HG02610 (cell line): ENCODE measurements around the gene SUMO1.

Experiments used
- ATAC-seq: cut with Tn5 transposase; IDR thresholded peaks from one replicate; pipeline ENCODE4 v1.9.1; 2021; ENCODE audit warnings: mild to moderate bottlenecking, moderate library complexity; ENCODE audit not compliant: unreplicated experiment

Gene SUMO1

DNA sequence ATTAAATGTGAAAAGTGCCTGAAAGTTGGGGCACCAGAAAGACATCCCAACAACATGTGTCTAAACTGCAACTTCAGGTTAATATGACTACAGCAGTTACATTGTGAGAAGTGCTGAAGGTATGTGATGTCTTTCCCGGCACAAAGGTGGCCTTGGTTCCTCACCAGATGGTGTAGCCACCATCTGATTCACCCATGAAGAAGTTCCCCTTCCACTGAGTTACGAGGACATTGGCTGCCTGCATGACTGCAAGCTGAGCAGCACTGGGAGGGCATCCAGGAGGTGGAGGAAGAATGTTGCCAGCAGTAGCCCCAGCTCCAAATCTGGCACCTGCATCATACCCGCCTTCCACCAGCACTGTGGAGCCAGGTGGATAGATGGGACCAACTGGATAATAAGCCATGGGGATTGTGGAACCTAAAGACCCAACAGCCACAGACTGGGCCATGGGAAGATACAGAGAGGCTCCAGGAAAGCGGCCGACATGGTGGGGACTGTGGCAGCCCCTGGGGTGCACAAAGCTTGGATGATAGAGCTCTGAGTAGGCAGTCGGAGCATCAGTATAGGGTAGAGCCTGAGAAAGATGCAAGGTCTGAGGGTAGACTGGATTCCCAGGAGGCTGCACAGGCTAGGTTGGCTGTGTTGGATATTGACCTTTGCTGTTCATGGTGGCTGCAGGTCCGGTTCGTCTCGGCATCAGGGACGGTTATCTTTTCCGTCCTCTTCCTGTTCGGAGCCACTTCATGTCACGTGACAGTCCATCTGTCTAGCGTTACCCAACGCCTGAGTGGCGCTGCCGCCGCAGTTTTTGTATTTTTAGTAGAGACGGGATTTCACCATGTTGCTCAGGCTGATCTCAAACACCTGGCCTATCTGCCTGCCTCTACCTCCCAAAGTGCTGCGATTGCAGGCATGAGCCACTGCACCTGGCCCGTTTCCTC lies 36.9 kb downstream of the SUMO1 start:
- ATAC-seq, result no peak

DNA sequence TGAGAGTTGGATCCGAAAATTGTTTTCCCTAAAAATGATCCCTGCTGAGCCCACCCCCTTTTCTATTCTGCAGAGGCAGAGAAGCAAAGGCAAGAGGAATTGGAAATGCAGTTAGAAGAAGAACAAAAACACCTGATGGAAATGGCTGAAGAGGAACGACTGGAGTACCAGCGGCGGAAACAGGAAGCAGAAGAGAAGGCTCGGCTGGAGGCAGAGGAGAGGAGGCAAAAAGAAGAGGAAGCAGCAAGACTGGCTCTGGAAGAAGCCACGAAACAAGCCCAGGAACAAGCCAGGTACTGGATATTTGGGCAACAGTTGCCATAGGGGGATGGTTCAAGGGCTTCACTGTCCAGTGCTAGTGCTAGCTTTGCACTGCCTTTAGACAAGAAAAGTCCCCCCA lies 41.7 kb downstream of the SUMO1 start:
- no peak for ATAC-seq

DNA sequence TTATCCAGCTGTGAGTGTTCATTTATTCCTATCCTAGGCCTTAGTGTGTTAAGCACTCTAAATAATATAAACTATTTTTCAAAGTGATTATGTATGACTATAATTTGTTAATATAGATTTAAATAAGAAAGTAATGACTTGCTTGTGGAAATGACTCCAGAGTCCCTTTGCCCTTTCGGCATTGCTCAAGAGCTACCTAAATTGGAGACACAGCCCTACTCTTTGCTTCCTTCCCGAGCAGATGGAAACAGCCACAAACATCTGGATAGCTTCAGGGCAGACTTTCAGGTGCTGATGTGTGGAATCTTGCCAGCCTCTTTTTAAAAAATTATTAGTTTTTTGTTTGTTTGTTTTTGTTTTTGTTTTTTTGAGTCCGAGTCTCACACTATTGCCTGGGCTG lies 44.0 kb downstream of the SUMO1 start:
- ATAC-seq, result no peak

DNA sequence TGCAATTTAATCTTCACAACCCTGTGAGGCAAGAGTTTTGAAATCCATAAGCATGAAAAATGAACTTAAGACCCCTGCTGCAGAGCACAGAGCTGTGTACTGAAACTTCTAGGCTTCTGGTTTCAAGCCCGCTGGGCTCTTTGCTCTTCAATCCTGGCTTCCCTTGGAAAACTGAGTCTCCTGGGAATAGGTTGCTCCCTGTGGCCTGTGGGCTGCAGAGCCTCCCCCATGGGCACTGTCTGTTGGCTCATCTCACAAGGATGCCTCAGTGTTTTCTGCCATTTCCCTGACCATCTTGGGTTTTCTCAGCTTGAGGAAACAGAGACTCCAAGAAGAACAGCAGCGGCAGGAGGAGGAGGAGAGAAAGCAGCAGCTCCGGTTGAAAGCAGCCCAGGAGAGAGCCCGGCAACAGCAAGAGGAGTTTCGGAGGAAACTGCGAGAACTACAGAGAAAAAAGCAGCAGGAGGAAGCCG lies 44.5 kb downstream of the SUMO1 start:
- ATAC-seq, result no peak

DNA sequence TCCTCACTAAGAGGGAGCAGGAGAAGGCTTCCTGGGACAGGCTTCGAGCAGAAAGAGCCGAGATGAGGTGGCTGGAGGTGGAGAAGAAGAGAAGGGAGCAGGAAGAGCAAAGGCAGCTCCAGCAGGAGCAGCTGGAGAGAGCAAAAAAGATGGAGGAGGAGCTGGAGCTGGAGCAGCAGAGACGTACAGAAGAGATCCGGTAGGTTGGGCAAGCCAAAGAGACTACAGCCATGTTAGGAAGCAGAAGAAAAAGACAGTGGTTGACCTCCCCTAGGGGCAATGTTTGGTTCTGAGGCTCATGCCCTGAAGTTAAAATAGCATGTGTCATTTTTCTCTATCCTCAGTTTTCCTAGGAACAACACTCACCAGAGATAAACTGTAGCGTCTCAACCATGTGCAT lies 45.1 kb downstream of the SUMO1 start:
- ATAC-seq, result no peak

GRCh38 chr2:202187570-202187969 lies 50.8 kb downstream of the SUMO1 start:
- ATAC-seq, result no peak

DNA sequence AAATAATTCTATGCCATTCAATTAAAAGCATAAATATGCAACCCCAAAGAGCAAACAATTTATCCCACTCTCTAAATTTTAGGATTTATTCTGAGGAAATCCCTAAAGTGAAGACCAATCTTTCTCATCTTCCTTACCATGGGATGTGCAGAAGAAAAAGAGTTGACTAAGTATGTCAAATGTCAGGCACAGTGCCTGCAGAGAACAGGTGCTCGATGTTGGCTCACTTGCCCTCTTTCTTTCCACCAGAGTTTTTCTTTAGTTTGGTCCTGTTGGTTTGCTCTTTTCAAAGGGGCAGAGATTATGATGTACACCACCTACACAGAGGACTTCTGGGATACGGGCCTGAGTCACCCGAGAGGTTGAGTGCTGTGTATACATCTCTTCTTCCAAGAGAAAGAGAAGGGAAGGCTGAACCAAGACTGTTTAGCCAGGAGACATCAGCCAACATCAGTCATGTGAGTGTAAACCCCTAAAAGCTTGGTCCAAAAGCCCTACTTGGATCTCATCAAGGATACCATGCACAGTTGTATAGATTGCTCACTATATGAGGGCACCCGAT lies 51.7 kb downstream of the SUMO1 start:
- ATAC-seq, result no peak

DNA sequence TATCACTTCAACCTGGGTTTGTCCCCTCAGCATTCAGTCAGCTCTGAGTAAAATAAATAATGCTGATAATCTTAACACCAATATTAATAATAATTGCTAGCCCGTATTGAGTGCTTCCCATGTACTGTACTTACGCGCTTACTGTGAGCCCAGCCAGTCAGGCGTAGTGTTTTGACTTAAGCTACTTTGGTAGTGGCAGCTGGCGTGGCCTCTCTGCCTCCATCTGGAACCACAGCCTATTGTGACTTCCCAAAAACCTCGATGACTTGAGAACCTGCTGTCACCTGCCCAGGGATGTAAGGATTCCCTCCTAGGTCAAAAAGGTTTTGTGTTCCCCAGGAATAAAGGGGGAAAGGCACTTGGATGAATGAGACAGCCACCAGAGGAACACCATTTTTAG lies 53.2 kb downstream of the SUMO1 start:
- ATAC-seq, result no peak

- ATAC-seq, result no peak
Observed at GRCh38 chr2:202184557-202184956, 53.8 kb downstream of the SUMO1 start.

- no peak for ATAC-seq
Observed at GRCh38 chr2:202178346-202178958, 59.9 kb downstream of the SUMO1 start.

- peak; percentile 86 for ATAC-seq
Observed at GRCh38 chr2:202172439-202173211, 65.8 kb downstream of the SUMO1 start.

GRCh38 chr2:202171241-202171825 lies 67.1 kb downstream of the SUMO1 start:
- no peak for ATAC-seq

DNA sequence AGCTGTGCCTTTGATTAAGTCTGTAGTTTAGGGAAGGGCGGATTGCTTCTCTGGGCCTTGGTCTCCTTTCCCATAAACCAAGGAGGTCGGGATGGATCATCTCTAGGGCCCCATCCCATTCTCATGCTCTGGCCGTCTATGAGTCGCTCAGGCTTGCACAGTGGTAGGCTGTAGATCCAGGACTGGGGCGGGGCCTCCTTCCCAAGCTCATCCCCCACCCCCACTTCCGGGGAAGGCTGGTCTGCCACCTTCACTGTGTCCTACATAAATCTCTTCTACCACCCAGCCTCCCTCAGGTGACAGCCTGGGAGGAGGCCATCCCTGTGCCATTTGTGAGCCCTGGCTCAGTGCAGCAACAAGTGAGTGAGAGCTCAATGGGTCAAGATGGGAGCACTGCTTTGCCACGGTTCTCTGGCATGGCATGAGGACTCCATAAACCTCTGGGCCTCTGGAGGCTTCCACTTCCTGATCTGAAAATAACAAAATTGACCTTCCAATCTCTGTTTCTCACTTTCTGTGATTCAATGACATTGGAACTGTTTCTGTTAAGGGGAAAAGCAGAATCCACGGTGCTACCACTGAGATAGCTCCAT lies 68.5 kb downstream of the SUMO1 start:
- ATAC-seq, result no peak

DNA sequence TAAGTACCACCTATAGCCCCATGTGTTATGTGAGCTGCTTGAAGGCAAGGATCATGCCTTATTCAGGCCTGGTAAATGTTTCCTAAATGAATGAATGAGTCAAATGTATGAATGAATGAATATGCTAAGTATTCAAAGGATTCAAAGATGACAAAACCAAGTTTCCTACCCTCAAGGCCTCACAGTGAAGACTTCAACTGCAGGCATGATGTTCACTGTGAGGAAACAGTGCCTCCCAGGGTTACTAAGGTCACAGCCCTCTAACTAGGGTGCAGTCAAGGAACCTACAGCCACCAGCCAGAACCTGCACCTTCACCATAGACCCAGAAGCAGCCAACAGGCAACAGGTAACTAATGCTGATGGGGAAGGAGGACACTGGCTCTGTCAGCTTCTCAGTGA lies 69.3 kb downstream of the SUMO1 start:
- ATAC-seq, result no peak

- ATAC-seq, result no peak
Observed at GRCh38 chr2:202165945-202166344, 72.5 kb downstream of the SUMO1 start.

DNA sequence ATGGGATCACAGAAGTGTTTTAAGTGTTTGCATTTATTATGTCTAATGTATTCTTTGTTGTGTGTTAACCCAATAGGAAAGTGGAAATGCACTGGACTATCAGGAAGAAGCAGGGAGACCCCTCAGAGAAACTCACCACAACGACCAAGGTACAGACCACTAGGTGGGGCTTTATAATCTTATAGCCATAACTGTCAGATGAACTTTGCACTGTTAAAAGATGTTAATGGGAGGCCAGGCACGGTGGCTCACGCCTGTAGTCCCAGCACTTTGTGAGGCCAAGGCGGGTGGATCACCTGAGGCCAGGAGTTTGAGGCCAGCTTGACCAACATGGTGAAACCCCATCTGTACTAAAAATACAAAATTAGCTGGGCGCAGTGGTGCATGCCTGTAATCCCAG lies 73.2 kb downstream of the SUMO1 start:
- no peak for ATAC-seq

DNA sequence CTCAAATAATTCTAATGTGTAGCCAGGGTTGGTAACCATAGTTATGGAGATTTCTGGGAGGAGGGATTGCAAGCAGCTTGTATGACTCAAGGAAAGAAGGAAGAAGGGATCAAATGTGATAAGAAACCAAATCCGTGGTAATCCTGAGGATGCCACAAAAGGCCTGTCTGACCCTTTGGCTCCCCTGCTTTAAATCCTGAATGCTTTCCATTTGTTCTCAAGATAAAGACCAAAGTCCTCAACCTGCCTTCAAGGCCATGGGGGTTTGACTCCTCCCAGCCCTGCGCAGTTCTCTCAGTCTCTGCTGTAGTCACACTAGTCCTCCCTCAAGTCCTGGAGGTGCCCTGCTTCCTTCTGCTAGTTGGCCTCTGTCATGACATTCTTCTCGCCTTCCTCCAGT lies 74.0 kb downstream of the SUMO1 start:
- no peak for ATAC-seq

DNA sequence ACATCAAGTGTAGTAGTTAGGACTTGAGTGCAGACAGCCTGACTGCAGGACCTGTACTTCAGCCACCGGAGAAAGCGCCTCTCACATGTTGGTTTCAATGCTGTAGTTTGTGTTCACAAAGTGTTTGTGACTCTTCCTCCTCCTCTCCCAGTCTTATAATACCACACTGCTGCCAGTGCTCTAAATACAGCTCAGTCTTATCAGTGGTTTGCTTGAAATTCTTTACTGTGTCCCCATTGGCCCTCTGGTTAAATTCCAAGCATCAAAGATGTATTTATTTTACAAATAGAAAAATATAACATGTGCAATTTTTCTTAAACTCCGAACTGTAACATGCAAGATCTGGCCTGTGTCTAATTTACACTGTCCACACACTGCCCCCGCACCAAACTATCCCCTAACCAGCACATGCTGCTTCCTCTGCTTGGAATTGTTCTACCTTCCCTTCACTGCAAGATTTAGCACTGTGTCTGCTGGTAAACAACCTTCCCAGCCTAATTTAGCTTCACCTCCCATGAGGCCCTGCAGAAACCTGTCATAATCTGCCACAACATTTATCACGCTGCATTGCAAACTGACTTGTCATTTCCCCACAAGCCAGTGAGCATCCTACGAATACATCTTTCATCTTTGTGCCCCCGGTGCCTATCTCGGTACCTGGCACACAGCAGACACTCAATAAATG lies 77.1 kb downstream of the SUMO1 start:
- ATAC-seq, result no peak

DNA sequence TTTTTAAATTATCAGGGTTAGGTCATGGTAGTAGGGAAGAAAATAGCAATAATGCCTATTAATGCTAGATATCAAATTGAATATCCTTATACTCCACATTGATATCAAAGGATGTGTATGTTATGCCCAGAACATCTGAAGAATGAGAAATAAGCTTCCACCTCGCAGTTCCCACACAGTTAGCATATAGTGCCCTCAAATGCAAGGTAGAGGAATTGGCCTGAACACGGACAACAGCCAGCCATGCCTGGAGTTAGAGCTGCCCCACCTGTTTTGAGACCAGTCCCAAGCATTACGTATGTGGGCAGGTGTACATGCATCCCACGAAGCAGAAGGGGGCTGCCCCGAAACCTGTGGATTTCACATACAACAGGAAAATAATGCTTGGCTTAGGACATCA lies 79.6 kb downstream of the SUMO1 start:
- ATAC-seq, result no peak
